Hematopoietic multipotent progenitor cell treated with erythropoietin and hydrocortisone succinate and interleukin-3 and kit ligand, for 4 days (in vitro differentiated cells): ENCODE measurements around the gene MIOS.

Source experiments
- DNase-seq: peaks from one replicate; pipeline ENCODE4 v3.0.0-alpha.2; 2015

MIOS gene

DNA sequence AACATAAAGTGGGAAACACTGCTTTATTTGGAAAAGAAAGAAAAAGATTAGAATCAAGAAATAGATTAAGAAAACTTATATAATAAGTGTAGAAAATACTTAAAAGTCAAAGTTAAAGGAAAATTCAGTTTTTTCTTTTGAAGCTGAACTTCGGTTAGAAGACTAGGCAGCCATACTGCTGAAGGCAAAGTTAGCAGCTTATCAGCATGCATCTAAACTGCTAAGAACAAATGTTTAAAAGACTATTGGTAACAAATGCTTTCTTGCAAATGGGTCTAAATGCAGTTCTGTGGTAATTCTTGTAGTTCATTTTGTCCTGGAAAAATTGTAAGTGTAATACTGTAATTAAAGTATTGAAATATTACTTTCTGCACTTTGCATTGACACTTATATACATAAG is 18.0 kb downstream of the MIOS start:
- no peak for DNase-seq

DNA sequence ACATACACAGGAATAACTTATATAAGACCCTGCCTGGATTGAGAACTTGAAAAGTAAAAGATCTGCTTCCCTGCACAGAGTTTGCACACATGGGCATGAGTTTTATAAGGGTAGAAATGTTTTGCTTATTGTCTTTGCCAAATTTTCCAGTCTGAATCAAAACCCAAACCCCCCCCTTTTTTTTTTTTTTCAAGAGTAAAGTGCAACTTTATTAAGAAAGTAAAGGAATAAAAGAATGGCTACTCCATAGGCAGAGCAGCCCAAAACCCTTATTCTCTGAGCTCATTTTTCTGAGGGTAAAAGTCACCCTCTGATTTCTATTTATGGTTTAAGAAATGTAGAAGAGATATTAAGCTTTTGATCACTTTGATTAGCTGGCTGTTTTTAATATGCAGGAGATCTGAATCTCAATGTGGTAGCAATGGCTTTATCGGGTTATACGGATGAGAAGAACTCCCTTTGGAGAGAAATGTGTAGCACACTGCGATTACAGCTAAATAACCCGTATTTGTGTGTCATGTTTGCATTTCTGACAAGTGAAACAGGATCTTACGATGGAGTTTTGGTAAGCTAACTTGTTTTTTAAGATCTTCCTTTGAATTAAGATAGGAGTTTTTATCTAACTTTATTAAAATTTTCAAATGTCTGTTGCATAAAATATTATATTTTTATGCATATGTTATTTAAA is 18.7 kb downstream of the MIOS start:
- DNase-seq, result no peak

DNA sequence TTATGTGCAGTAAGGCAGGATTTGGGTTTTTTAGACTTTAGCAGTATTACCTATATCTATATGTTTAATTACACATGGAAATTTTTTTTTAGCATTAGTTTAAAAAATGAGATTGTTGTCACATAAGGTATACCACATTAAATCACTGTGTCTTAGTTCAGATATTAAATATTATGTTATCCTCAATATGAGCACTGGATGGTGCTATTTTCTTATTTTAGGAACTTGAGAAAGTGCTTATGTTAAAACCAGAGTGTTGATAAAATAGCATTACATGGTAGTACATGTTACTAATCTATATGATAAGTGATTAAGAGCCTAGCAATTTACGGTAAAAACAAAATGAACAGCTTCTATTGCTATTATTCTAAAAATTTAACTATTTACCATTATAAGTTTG is 28.8 kb downstream of the MIOS start:
- peak; percentile 80 for DNase-seq

DNA sequence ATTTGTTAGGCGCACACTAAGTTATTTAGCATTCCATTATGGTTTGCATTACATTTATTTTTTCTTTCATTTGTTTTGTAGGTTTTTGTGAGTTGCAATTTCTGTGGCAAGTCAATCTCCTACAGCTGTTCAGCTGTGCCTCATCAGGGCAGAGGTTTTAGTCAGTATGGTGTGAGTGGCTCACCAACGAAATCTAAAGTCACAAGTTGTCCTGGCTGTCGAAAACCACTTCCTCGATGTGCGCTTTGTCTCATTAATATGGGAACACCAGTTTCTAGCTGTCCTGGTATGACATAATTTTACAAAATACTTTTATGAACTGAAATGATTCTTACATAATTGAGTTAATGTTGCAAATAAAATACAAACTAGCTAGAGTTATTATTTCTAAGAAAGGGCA is 29.5 kb downstream of the MIOS start:
- DNase-seq, result peak; percentile 75

DNA sequence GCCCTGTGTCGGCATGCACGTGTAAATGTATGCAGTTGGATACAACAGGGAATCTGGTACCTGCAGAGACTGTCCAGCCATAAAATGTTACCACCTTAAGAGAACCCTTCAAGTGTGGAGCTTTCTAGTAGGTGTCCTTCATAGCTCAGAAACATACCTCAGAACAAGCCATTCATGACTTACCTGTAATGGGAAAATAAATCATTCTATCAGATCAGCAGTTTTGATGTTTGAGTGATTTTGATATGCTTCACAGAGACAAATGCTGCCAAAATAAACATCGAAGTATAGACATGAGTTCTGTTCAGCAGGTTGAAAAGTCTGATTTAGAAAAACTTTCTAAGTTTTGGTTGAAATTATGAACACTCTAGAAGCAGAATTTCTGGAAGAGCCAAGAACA is 40.3 kb downstream of the MIOS start:
- DNase-seq, result no peak

DNA sequence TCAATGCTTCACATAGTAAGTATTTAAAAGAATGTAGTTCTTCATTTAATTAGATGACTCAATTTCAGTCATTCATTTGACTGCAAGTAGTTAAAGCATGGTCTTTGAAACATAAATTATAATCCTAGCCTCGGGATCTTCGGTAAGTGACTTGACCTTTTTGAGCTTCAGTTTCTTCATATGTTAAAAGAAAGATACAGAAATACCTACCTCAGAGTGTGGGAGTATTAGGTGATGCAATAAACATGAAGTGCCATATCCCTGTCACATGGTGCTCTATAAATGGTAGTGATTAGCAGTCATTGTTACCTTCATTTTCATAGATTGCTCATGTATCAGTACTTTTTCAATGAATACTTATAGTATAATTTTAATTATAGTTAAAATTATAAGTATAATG is 42.6 kb downstream of the MIOS start:
- no peak for DNase-seq

DNA sequence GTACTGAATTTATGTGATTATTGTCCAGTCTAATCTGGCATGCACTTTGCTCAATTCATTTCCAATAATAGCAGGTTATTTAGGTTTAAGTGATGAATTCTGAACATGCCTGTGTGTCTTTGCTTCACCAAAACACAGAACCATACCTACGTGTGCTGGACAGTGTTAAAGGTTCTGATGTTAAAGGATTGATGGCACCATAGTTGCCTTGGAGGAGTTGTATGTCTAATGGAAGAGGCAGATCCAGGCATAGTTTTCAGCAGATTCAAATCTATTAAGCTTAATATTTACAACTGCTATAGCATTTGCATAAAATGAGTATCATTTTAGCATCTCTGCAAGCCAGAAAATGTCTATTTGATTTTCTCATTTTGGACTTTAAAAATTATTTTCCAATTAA is 45.8 kb downstream of the MIOS start:
- no peak for DNase-seq

DNA sequence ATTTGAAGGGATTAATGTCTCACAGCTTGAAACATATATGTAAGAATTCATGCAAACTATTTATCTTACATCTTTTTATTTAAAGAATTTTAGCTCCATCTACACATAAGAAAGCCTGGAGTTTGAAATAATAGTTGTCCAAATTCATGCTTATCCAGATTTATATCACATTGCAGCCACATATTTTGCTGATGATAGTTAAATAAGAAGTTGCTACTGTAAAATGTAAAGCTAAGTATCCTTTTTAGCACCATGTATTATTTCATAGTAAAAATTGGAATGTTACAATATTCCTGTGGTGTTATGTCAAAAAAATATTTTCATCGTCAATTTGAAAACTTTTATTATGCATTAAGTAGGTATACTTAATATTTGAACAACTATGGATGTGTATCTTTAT is 46.5 kb downstream of the MIOS start:
- DNase-seq, result no peak

DNA sequence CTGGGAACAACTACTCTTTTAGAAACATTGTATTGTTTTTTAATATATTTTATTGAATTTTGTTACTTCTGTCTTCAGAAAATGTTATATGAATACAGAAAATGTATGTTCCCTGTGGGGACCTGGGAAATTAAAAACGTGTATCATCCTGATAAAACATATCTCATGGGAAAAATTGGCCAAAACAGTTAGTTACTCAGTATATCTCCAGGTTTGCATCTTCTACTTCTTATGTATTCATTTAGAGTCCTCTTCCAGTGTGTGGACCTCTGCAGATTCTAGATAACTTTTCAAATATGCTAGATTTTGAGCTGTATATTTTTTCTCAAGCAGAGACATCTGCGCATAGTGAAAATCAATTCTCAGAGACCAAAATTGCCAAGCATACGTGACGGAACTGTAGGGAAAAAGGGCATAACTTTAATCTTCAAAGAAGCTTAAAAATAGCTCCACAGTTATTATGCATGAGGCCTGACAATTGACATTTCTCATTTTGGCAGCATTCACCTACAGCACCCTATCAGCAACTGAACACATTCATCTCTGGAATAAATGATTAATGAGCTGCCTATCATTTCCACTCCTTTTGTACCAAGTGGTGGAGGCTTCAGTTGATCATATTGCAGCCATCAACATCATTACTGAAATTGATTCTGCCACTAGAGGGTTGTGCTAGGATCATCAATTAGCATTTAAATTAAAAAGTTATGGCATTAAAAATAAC is 47.5 kb downstream of the MIOS start:
- DNase-seq, result peak; percentile 24

DNA sequence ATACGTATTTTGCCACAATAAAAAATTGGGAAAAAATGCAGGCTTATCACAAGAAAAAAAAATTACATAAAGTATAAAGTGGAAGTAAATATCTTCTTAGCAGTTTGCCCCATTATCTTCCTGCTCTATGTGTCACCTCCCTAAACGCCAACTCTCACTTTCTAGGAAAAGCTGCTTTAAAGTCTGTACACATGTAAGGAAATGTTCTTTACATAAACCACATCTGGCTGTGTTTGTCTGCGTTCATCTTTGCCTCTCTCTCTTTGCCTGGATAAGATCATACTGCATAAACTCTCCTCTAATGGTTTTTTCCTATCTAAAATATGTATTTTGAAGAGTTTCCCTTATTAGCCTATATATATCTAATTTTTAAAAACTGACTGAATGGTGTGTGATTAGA is 50.9 kb downstream of the MIOS start:
- DNase-seq, result peak; percentile 23

DNA sequence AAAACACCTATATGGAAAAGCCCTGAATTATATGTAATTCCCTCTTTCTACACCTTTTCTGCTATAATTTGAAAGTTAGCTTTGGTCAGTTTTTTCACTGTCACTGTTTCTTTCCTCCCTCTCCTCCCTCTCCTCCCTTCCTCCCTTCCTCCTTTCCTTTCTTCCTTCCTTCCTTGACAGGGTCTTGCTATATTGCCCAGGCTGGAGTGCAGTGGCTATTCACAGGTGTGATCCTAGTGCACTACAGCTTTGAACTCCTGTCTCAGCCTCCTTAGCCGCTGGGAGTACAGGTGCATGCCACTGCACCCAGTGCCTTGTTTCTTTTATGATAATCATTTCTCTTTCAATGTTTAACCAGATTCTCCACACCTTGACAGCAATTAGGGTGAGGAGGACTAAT is 51.7 kb downstream of the MIOS start:
- DNase-seq, result no peak

DNA sequence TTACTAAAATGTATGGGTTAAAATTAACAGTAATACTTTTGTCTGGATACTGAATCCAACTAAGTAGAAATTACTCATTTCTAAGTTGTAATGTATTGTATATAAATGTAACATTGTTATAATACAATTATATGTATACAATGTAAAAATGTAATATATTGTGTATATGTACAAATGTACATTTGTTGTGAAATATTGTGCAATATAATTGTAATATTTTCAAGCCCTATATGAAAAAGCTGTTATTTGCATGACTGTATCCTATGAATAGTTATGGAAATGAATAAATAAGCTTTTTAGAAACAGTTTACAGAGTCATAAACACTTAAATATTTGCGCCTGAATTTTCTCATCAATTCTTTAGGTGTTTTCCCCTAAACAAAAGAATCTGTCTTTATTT is 53.6 kb downstream of the MIOS start:
- DNase-seq, result no peak

DNA sequence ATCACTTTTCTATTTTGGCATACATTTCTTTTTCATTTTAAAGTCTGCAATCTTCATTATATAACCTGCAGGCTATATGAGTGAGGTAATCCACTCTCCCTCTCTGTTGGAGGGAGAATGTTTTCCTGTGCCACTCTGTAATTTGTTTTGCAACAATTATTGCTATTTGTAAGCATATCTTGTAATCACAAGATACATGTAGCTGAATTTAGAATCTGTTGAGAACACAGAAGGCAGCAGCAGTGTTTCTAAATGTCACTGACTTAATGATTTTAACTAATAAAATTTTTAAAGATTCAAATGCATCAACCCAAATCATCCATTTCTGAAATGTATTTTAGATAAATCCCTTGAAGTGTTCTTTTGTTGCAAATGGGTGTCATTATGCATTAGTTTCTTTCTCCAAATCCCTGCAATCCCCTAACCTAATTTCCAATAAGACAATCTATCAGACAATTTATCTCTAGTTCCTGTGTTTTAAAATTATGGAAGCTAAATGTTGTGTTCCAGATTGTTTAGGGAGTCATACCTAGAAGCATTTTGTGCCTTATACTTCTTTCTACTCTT is 54.0 kb downstream of the MIOS start:
- DNase-seq, result no peak

DNA sequence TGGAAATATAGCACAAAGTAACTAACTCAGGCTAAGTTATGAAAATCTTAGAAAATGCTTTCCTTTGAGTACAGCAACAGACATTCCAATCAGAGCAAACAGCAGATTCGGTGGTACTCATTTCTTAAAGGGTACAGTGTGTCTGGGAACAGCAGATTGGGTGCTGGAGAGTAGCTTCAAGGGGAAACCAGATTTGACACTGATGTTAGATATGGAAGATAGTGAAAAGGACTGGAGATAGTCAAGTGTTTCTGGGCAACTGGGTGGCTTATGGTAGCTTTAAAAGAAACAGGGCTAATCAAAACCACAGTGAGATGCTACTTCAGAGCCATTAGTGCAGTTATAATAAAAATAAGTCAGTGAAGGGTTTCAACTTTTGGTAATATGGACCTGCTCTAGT is 61.8 kb downstream of the MIOS start:
- no peak for DNase-seq

DNA sequence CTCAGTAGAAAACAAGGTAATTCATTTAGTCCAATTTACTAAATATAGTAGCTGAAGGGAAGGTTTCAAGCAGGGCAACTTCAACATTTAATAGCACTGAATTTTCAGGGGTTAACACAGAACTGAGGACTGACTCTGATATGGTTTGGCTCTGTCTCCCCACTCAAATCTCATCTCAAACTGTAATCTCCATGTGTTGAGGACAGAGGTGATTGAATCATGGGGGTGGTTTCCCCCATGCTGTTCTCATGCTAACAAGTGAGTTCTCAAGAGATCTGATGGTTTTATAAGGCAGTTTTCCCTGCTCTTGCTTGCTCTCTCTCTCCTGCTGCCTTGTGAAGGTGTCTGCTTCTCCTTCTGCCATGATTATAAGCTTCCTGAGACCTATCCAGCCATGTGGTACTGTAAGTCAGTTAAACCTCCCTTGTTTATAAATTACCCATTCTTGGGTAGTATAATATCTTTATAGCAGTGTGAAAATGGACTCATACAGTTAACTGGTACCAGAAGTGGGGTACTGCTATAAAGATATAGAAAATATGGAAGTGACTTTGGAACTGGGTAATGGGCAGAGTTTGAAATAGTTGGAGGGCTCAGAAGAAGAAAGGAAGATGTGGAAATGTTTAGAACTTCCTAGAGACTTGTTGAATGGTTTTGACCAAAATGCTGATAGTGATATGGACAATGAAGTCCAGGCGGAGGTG is 64.1 kb downstream of the MIOS start:
- no peak for DNase-seq

DNA sequence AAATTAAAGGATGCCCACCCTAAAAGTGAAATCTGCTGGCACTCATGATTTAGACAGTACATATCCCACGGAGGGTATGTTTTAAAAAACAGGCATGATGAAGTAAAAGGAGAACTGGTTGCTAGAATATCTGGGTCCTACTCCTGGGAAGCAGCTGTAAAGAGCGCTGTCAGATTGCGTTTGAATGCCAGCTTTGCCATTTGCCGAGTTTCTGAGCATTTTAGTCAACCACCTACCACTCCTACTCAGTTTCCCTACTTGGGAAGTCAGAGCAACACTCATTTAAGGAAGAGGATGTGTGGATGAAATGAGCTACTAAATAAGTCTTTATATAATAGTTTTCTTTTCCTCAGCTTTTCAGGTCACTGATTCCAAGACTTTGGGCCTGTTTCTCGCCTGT is 72.7 kb downstream of the MIOS start:
- no peak for DNase-seq

DNA sequence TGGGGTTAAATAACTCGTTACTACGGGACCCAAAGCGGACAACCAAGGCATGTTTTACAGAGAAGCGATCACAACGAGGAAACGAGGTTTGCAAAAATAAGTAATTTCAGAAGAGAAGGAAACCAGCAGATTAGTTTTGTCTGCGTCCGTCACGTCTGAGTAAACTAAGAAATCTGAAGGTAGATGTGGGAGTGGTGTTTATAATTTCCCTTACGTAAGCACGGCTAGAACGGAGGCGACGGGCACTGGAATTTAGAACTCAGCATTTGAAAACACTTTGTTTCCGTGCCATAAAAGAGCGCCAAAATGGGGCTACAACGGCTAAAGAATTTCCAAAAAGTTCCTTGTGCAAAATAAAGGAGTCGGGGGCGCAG is 73.2 kb downstream of the MIOS start:
- DNase-seq, result peak; percentile 61

DNA sequence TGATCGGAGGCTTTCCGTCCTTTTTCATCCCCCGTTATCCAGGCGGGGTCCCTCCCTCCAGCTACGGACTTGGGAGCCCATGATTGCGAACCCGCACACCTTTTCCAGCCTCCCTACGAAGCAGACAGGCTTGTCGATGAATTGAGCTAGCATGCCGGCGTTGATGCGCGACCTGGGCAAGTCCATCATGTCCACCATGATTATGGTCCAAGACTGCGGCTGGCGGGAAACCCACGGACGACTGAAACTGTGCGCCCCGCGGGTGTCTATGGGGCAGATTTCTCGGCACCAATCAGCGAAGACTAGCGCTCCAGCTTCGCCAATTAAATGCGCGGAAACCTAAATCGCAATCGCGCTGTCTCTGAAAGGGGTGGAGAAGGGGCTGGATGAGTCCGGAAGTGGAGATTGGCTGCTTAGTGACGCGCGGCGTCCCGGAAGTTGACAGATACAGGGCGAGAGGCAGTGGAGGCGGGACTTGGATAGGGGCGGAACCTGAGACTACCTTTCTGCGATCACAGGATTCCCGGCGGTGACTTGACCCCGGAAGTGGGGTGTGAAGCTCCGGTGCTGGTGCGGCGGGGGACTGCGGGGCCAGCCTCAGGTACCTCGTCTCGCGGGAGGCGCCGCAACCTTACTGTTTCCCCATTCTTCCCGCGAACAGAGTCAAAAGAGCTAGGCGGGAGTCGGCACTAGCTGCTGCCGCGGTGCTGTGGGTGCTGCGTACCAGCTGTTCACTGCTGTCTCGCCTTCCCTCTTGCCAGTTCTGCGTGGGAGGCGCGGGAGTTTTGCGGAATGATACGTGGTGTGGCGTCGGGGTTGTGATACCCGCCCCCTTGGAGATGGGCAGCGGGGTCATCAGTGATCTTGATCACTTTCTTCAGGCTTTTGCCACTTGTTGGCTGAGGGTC is 73.8 kb downstream of the MIOS start, which contains the start of gene UMAD1:
Gene UMAD1 (plus strand): TSS at position 532 of the 908 bp plus-strand sequence. CDS start 32,620 bp downstream, outside the sequence.
- peak; percentile 100 for DNase-seq

DNA sequence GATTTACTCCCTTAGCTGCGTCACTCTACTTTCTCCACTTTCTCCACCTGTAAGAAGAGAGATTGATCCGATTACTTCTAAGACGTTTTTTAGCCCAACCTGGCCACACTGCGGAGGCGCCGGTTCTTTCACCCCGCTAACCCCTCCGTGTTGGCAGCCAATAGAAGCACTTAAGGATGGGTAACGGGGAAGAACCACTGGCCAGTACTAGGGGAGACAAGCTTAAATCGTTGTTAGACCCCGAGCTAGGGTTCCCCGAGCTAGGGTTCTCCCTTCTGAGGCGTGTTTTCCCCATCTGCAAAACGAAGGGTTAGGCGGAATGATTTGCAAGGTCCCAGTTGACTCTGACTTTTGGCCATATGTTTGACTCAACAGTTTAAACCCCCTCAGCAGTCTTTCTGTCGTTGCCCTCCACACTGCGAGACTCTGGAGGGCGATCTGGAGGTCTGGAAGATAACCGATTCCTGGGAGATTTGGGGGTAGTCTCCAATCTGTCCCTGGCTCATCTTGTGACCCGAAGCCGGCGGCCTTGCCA is 74.5 kb downstream of the MIOS start:
- DNase-seq, result no peak

DNA sequence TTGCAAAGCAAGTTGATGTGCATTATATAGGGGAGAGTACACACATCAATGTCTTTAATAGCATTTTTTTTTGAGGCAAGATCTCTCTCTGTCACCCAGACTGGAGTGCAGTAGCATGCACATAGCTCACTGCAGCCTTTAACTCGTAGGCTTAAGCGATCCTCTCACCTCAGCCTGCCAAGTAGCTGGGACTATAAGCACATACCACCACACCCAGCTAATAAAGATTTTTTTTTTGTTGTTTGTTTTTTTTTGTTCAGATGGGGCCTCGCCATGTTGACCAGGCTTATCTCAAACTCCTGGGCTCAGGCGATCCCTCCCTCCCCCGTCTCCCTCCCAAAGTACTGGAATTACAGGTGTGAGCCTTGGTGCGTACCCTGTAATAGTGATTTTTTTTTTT is 75.4 kb downstream of the MIOS start:
- peak; percentile 17 for DNase-seq

DNA sequence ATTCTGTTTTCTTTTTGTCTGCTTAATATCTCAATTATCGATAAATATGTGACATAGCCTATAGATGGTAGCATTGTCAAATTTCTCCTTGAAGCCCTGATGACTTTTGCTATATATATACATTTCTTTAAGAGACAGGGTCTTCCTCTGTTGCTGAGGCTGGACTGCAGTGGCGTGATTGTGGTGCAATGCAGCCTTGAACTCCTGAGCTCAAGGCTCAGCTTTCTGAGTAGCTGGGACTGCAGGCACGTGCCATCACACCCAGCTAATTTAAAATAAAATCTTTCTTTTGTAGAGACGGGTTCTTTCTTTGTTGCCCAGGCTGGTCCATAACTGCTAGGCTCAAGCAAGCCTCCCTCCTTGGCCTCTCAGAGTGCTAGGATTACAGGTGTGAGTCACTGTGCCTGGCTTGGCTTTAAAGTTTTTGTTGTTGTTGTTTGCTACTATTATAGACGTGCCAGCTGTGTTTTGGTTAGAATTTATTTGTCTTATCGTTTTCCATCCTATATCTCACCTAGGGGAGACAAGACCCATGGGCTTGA is 80.9 kb downstream of the MIOS start:
- DNase-seq, result no peak

DNA sequence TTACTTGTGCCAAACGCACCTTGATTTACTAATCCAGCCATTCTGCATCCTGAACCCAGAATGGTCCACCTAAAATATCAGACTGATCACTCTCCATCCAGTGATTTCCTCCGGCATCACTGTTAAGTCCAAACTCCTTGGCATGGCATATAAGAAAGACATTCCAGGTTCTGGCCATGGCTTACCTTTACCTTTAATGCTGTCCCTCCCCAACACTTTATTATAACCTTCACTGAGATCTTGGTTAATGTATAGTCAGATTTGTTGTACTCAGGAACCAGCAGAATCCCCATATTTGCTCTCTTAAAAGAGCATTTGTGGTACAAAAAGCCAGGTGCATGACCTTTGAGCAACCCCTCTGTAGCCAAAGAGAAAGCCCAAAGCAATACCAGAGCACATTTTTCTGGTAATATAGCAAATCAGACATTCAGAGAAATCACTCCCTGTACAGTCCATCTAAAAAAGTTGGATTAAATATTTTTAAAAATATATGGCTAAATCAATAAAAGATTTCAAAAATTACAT is 84.1 kb downstream of the MIOS start:
- no peak for DNase-seq
